Esophagus squamous epithelium (tissue), 4 donors: ENCODE data around the gene LCN9.

Source experiments
- CTCF ChIP-seq, 6 experiments: fragments of 450-650 bp in 4 of 6; fragments of 200-600 bp in 2 of 6; sonication (generic) in 2 of 6; IDR thresholded peaks; one replicate each; pipeline ENCODE4 v1.5.1; 2016 to 2019; ENCODE audit warnings: antibody characterized with exemption in 6 of 6, mild to moderate bottlenecking in 4 of 6, moderate library complexity in 4 of 6
- POLR2A ChIP-seq, 4 donors: fragments of 450-650 bp; IDR thresholded peaks; one replicate each; pipeline ENCODE4 v1.6.1; 2017; ENCODE audit warnings: antibody characterized with exemption in 4 of 4, mild to moderate bottlenecking in 4 of 4, moderate library complexity in 3 of 4

GRCh38 chr9:135704483-135704882, 41.4 kb downstream of the LCN9 start:
- TF ChIP-seq POLR2A (IDR thresholded peaks at IDR 0.05) (no peak), CTCF (IDR thresholded peaks at IDR 0.05) (no peak)
